ENCODE data around the gene MED8. TPM values are rescaled to one million over a fixed set of nuclear protein-coding genes. Genes with fewer than 3 reads are reported as not detected.
A peak's percentile ranks its signal among the peaks of the same experiment; 100 is the strongest.

MED8 gene
- total RNA-seq, 1 donor from 2014 or later: 19.7 TPM

GRCh38 chr1:43340559-43340958 is 49.0 kb downstream of the MED8 start:
- DNase-seq (ENCODE audit: low spot score) (no peak), ATAC-seq (no peak)

DNA sequence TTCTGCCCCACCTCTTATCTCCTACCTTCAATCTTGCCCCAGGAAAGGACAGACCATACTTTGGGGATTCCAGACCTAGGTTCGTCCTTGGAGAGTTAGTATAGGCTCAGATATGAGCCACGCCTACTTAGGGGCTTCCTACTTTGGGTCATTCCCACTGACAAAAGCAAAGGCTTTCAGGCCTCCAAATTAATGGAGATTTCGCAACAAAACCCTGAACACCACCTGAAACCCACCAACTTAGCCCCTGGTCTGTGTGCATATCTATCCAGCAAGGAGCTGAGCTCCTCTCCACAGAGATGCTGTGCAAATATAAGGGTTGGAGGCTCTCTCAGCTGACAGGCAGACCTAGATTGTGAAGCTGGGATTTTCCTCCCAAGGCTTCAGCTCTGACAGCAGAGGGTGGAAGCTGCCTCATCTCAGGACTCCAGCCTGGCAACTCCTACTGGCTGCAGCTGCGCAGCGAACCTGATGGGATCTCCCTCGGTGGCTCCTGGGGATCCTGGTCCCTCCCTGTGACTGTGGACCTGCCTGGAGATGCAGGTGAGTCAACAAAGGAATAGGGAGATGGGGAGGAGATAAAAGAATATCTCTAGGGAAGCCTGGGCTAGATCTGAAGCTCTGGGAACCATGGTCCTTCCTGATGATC is 49.9 kb downstream of the MED8 start:
- ATAC-seq (no peak), DNase-seq (ENCODE audit: low spot score) (no peak)

DNA sequence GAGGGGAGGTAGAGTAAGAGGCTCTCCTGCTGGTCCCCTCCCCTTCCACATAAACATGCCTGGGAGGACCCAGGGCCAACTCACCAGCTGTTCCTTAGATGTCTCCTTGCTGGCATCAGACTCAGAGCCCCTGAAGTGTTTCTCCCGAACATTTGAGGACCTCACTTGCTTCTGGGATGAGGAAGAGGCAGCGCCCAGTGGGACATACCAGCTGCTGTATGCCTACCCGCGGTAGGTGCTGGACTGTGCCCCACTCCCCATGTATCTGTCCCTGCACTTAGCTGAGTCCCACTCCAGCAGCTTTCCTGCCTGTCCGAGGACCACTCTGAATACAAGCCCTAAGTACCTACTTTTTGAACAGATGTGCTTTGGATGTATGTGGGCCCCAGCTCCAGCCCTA is 51.6 kb downstream of the MED8 start:
- DNase-seq (ENCODE audit: low spot score) (no peak), ATAC-seq (no peak)

GRCh38 chr1:43337588-43337987 is 52.0 kb downstream of the MED8 start, which contains the start of gene MPL:
Gene MPL, plus strand, starts transcription at chr1:43337818. Its CDS starts 31 bp downstream, at chr1:43337849.
- DNase-seq (ENCODE audit: low spot score) (no peak), ATAC-seq (no peak)

- DNase-seq (ENCODE audit: low spot score) (no peak), ATAC-seq (peak; percentile 82)
Observed at GRCh38 chr1:43334453-43335205, 55.0 kb downstream of the MED8 start.

Other genes with a start within 250 kb of the MED8 start
- 76.1 TPM for gene EBNA1BP2, start 217.5 kb downstream of the MED8 start, total RNA-seq
- gene CFAP57, start 217.5 kb downstream of the MED8 start, total RNA-seq: not detected
- 0.45 TPM for gene TMEM125, start 119.8 kb downstream of the MED8 start, total RNA-seq
- gene C1orf210, start 104.2 kb downstream of the MED8 start, total RNA-seq: 2.6 TPM
- 8.5 TPM for gene TIE1, start 88.8 kb downstream of the MED8 start, total RNA-seq
- 0.15 TPM for gene MPL, start 52.0 kb downstream of the MED8 start, total RNA-seq
- 0.78 TPM for gene CDC20, start 30.8 kb downstream of the MED8 start, total RNA-seq
- 21.7 TPM for gene ELOVL1, start 21.8 kb downstream of the MED8 start, total RNA-seq
- gene SZT2, start 99 bp upstream of the MED8 start, total RNA-seq: 21.3 TPM
- gene HYI, start 64.1 kb upstream of the MED8 start, total RNA-seq: 47.1 TPM
- gene PTPRF, start 141.1 kb upstream of the MED8 start, total RNA-seq: 290 TPM